GM12892 (cell line): Measurements from ENCODE around the gene CLDN2.
A peak's percentile ranks its signal among the peaks of the same experiment; 100 is the strongest.
"Not testable (repeated sequence)": the region's sequence is repeated elsewhere in the genome, so short reads cannot be mapped to it uniquely, and the experiment has no call there.

ENCODE experiments used
- DNase-seq: peaks from one replicate; pipeline ENCODE4 v3.0.0; 2011; ENCODE audit not compliant: insufficient read length
- FAIRE-seq: peaks from 2 replicates; lab custom pipeline; 2011; peaks lifted over from hg19 to GRCh38; lab: Jason Lieb, UNC
- POLR2A ChIP-seq: IDR thresholded peaks from 2 replicates; pipeline ENCODE4 v1.6.1; 2011; ENCODE audit warnings: low read depth, low read length, control low read depth
- POLR2AphosphoS5 ChIP-seq: IDR thresholded peaks from 2 replicates; pipeline ENCODE4 v1.6.1; 2011; ENCODE audit warnings: low read depth, low read length, control low read depth
- TAF1 ChIP-seq: IDR thresholded peaks from 2 replicates; pipeline ENCODE4 v1.6.1; 2011; ENCODE audit warnings: low read depth, mild to moderate bottlenecking, control low read depth, low read length, borderline replicate concordance

Gene CLDN2

GRCh38 chrX:106950381-106950780, 30.2 kb downstream of the CLDN2 start:
- DNase-seq, result no peak
- no peak for FAIRE-seq

DNA sequence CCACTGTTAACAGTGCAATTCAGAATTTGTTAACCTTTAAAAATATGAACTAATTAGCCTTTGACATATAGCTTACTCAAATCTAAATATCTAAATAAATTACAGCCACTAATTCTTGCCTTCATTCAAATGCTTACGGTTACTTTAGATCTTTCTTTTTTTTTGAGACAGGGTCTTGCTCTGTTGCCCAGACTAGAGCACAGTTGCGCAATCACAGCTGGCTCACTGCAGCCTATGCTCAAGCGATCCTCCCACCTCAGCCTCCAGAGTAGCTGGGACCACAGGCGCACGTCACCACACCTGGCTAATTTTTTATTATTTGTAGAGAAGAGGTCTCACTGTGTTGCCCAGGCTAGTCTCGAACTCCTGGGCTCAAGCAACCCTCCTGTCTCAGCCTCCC, 31.0 kb downstream of the CLDN2 start:
- TF ChIP-seq TAF1, result no peak
- TF ChIP-seq POLR2A, result no peak
- no peak for TF ChIP-seq POLR2AphosphoS5
- FAIRE-seq (no peak), DNase-seq (no peak)

More at GRCh38 chrX:106950381-106950780, 30.2 kb downstream of the CLDN2 start:
- TF ChIP-seq POLR2A (no peak), POLR2AphosphoS5 (no peak), TAF1 (no peak)

GRCh38 chrX:106952089-106952488, 31.9 kb downstream of the CLDN2 start:
- DNase-seq, result no peak
- no peak for FAIRE-seq
- no peak for TF ChIP-seq TAF1
- no peak for TF ChIP-seq POLR2A
- no peak for TF ChIP-seq POLR2AphosphoS5

DNA sequence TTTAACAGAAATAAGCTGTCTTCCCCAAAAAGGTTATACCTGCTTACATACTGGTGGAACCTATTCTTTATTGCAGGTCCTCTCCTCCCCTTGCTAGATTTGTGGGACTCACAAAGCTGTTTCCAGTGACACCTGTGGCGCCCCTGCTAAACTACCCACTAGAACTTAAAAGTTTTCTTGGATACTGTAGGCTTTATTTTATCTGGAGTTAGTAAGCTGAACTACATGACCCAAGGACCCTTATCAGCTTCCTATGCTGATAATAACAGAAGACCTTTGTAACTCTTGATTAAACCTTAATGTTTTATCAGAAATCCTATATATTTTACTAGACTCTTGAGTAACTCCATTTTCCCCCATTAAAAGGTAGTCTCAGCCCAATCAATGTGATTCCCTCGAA, 32.3 kb downstream of the CLDN2 start:
- FAIRE-seq (no peak), DNase-seq (no peak)
- no peak for TF ChIP-seq POLR2A
- no peak for TF ChIP-seq TAF1
- no peak for TF ChIP-seq POLR2AphosphoS5

GRCh38 chrX:106952988-106953387, 32.8 kb downstream of the CLDN2 start:
- DNase-seq (no peak), FAIRE-seq (no peak)
- TF ChIP-seq POLR2AphosphoS5 (no peak), POLR2A (no peak), TAF1 (no peak)

GRCh38 chrX:106954041-106954440, 33.8 kb downstream of the CLDN2 start:
- FAIRE-seq, result no peak
- DNase-seq, result no peak
- TF ChIP-seq POLR2A (no peak), TAF1 (no peak), POLR2AphosphoS5 (no peak)

DNA sequence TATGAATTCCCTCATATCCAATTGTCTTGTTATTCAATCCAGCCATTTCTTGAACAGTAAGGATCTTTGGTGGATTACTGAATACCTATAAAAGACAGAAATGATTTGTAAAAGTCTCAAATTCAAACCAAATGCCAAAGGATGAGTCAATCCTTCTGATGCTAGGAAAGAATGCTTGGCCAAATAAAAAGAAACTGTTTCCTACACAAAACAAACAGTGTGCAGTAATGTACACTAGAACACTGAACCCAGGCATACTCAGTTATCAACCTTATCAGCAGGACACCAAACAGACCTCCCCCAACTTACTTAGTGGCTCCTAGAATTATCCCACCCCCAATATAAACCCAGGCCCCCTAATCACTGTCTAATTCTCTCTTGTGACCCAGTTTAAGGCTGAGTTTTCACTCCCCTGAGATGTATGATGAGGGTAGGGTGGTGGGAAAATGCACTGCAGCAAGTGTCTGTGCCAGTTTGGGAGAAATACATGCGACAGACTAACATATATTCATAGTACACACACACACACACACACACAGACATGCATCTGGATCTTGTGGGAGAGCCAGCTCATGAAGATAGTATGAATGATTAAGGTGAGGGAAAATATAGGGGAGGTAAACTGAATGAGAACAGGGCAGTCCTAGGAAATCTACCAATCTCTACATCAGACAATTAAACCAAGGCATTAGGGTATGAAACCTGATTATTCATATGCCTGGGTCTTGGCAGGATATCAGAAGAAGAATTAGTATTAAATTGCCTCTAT, 35.0 kb downstream of the CLDN2 start:
- FAIRE-seq (no peak), DNase-seq (no peak)
- TF ChIP-seq TAF1 (no peak), POLR2A (no peak), POLR2AphosphoS5 (no peak)

DNA sequence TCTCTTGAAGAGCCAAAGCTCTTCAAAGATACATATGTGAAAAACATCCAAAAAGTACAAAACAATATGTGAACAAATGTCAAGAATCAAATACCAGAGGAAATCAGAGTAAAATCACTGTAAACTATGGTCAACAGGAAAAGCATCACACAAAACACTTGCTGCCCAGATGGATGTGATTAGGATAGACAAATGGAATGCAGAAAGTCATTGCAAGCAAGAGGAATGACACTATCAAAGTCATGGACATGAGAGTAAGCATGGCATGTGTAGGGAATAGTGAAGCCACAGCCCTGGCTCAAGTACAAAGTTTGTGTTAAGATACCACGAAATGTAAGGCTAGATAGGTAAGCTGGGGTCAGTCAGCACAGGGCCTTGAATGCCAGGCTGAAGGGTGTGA, 37.7 kb downstream of the CLDN2 start:
- DNase-seq, result no peak
- FAIRE-seq, result peak; percentile 5
- TF ChIP-seq POLR2A (no peak), TAF1 (no peak), POLR2AphosphoS5 (no peak)

GRCh38 chrX:106959901-106960300, 39.7 kb downstream of the CLDN2 start:
- peak; percentile 51 for FAIRE-seq
- TF ChIP-seq TAF1, result no peak
- no peak for TF ChIP-seq POLR2A
- no peak for TF ChIP-seq POLR2AphosphoS5
- DNase-seq, result no peak

DNA sequence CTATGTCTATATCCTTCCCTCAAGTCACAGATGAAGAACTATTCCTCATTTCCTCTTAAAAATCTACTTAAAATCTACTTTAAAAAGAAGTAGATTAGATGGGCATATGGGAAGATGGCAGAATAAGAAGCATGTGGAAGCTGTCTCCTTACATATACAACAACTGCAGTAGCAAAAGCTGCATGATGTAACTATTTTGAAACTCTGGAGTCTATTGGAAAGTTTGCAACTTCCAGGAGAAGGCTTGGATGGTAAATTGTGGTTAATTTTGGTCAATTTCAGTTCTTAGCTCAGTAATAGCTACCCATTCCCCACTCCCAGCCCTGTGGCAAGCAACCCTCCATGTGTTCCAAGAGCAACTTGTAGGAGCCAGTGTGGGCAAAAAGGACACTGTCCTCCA, 42.9 kb downstream of the CLDN2 start:
- FAIRE-seq, result no peak
- no peak for DNase-seq
- TF ChIP-seq POLR2AphosphoS5 (no peak), TAF1 (no peak)

GRCh38 chrX:106964290-106964689, 44.1 kb downstream of the CLDN2 start:
- DNase-seq (no peak), FAIRE-seq (no peak)
- no peak for TF ChIP-seq POLR2AphosphoS5
- no peak for TF ChIP-seq TAF1
- no peak for TF ChIP-seq POLR2A

GRCh38 chrX:106966547-106966946, 46.3 kb downstream of the CLDN2 start:
- not testable (repeated sequence) for FAIRE-seq, DNase-seq

GRCh38 chrX:106972896-106973295, 52.7 kb downstream of the CLDN2 start:
- FAIRE-seq (no peak), DNase-seq (no peak)
- no peak for TF ChIP-seq POLR2AphosphoS5
- no peak for TF ChIP-seq TAF1
- no peak for TF ChIP-seq POLR2A
